SK-N-SH (cell line): ENCODE data around the gene KRT6A. TPM values are rescaled to one million over a fixed set of nuclear protein-coding genes. Genes with fewer than 3 reads are reported as not detected.
"Not testable (repeated sequence)": the region's sequence is repeated elsewhere in the genome, so short reads cannot be mapped to it uniquely, and the experiment has no call there.

Experiments used
- CTCF ChIA-PET: fragments of 300-600, 350-600 bp; formaldehyde crosslinking; extraction: SDS; loops from one replicate; lab custom pipeline; 2021; lab: Yijun Ruan, JAX
- POLR2A ChIA-PET: fragments of 350-600 bp; sonication (Branson Sonifier 250); formaldehyde crosslinking; extraction: SDS; loops from one replicate; lab custom pipeline; 2020; ENCODE audit warnings: antibody characterized with exemption, inconsistent platforms; lab: Yijun Ruan, JAX
- DNase-seq: peaks from one replicate; pipeline ENCODE4 v3.0.0; 2012
- H2AFZ ChIP-seq: fragments of 200-600 bp; sonication (generic); 2 replicates; pipeline ENCODE4 v1.8.1; 2016; ENCODE audit warnings: antibody characterized with exemption, mild to moderate bottlenecking, low read depth
- H3F3A ChIP-seq: fragments of 200-600 bp; sonication (generic); replicated peaks from 2 replicates; pipeline ENCODE3; 2016; ENCODE audit warnings: antibody characterized with exemption, mild to moderate bottlenecking; ENCODE audit not compliant: insufficient read depth
- H3K27ac ChIP-seq, 2 experiments: fragments of 200-500 bp in 1 of 2; fragments of 200-600 bp in 1 of 2; sonication (Bioruptor generic) in 1 of 2; sonication (generic), shearing (Covaris generic) in 1 of 2; 2 replicates each; pipeline versions ENCODE4 v1.5.1 to v1.6.1; 2014 to 2016; ENCODE audit warnings: low read depth in 2 of 2, inconsistent platforms in 1 of 2, low read length in 1 of 2, mild to moderate bottlenecking in 1 of 2, mixed read lengths in 1 of 2
- H3K27me3 ChIP-seq: fragments of 200-600 bp; sonication (generic), shearing (Covaris generic); 2 replicates; pipeline ENCODE4 v1.6.1; 2016; ENCODE audit warnings: mixed run types; ENCODE audit not compliant: insufficient read depth
- H3K36me3 ChIP-seq, 2 experiments: fragments of 200-500 bp in 1 of 2; fragments of 200-600 bp in 1 of 2; sonication (Bioruptor generic) in 1 of 2; sonication (generic) in 1 of 2; replicated peaks in 1 of 2; 2 replicates each; pipeline versions ENCODE3 to v1.5.1; 2014 to 2016; ENCODE audit warnings: low read length in 1 of 2, mild to moderate bottlenecking in 1 of 2; ENCODE audit not compliant: insufficient read depth in 2 of 2, control insufficient read depth in 1 of 2
- H3K4me1 ChIP-seq, 2 experiments: fragments of 200-500 bp in 1 of 2; fragments of 200-600 bp in 1 of 2; sonication (Bioruptor generic) in 1 of 2; sonication (generic), shearing (Covaris generic) in 1 of 2; 2 replicates each; pipeline versions ENCODE4 v1.5.1 to v1.6.1; 2014 to 2016; ENCODE audit warnings: low read depth in 1 of 2, low read length in 1 of 2, mixed run types in 1 of 2; ENCODE audit not compliant: insufficient read depth in 2 of 2, control insufficient read depth in 1 of 2
- H3K4me2 ChIP-seq: fragments of 200-600 bp; sonication (generic), shearing (Covaris generic); 2 replicates; pipeline ENCODE4 v1.6.1; 2017; ENCODE audit warnings: mixed run types
- H3K4me3 ChIP-seq, 2 experiments: fragments of 200-500 bp in 1 of 2; fragments of 200-600 bp in 1 of 2; sonication (Bioruptor generic) in 1 of 2; sonication (generic), shearing (Covaris generic) in 1 of 2; 2 replicates each; pipeline versions ENCODE4 v1.5.1 to v1.8.1; 2014 to 2016; ENCODE audit warnings: low read depth in 2 of 2, inconsistent platforms in 1 of 2, low read length in 1 of 2, mild to moderate bottlenecking in 1 of 2, mixed read lengths in 1 of 2, moderate library complexity in 1 of 2
- H3K79me2 ChIP-seq: fragments of 200-600 bp; sonication (generic); 2 replicates; pipeline ENCODE4 v1.8.1; 2017; ENCODE audit warnings: mild to moderate bottlenecking; ENCODE audit not compliant: insufficient read depth
- H3K9ac ChIP-seq: fragments of 200-600 bp; sonication (generic); 2 replicates; pipeline ENCODE4 v1.6.1; 2017; ENCODE audit warnings: mixed run types
- H3K9me2 ChIP-seq: fragments of 200-600 bp; sonication (generic); 2 replicates; pipeline ENCODE4 v1.6.1; 2017; ENCODE audit warnings: mixed run types
- H3K9me3 ChIP-seq: fragments of 200-600 bp; sonication (generic); 2 replicates; pipeline ENCODE4 v1.6.1; 2017; ENCODE audit warnings: mixed run types, mild to moderate bottlenecking, moderate library complexity
- H4K20me1 ChIP-seq: fragments of 200-600 bp; sonication (generic); 2 replicates; pipeline ENCODE4 v1.6.1; 2017; ENCODE audit warnings: mild to moderate bottlenecking, mixed run types; ENCODE audit not compliant: insufficient read depth
- EZH2phosphoT487 ChIP-seq: fragments of 200-600 bp; sonication (generic); IDR thresholded peaks from 2 replicates; pipeline ENCODE4 v1.6.1; 2017; ENCODE audit warnings: low read depth, mixed run types, mild to moderate bottlenecking, antibody characterized with exemption, moderate library complexity, borderline replicate concordance
- FOXJ3 ChIP-seq: sonication (generic); formaldehyde crosslinking; IDR thresholded peaks from 2 replicates; pipeline ENCODE4 v1.5.1; 2020; ENCODE audit warnings: mild to moderate bottlenecking, missing genetic modification reagents
- MXI1 ChIP-seq: IDR thresholded peaks from 2 replicates; pipeline ENCODE4 v1.6.1; 2012; ENCODE audit warnings: mild to moderate bottlenecking, low read depth, low read length, improper control_type of control experiment
- POLR2AphosphoS5 ChIP-seq: IDR thresholded peaks from 2 replicates; pipeline ENCODE4 v1.6.1; 2012; ENCODE audit warnings: low read depth, low read length
- RXRA ChIP-seq: IDR thresholded peaks from 2 replicates; pipeline ENCODE4 v1.4.0; 2012; ENCODE audit warnings: low read depth, mild to moderate bottlenecking, borderline replicate concordance
- SIN3A ChIP-seq: IDR thresholded peaks from 2 replicates; pipeline ENCODE4 v1.6.1; 2012; ENCODE audit warnings: low read depth, mild to moderate bottlenecking, low read length, moderate library complexity, borderline replicate concordance
- SMC3 ChIP-seq: IDR thresholded peaks from 2 replicates; pipeline ENCODE4 v1.6.1; 2012; ENCODE audit warnings: low read depth, low read length, improper control_type of control experiment
- TEAD4 ChIP-seq: IDR thresholded peaks from 2 replicates; pipeline ENCODE4 v1.4.0; 2012; ENCODE audit warnings: mild to moderate bottlenecking, borderline replicate concordance; ENCODE audit not compliant: insufficient read depth
- WGBS: methylation state at CpG from one replicate; pipeline ENCODE4 v1.1.6; 2017; ENCODE audit warnings: low lambda C conversion rate; 5-methylcytosine and 5-hydroxymethylcytosine counted together
- polyA plus RNA-seq, 3 experiments: library from polyadenylated mRNA; depleted of rRNA; stranded (reverse); fragments of >200 nt; gene quantifications; 2 replicates each; pipeline ENCODE4 v1.2.3, GENCODE V29; 2012
- TF ChIP-seq, protein P1 (sequence below): fragments of 150-350 bp; IDR thresholded peaks from 2 replicates; pipeline ENCODE4 v1.6.1; 2017; ENCODE audit warnings: antibody characterized with exemption, low read length, low read depth, borderline replicate concordance
- TF ChIP-seq, protein P2 (sequence below): IDR thresholded peaks from 2 replicates; pipeline ENCODE4 v1.6.1; 2012; ENCODE audit warnings: mild to moderate bottlenecking, low read depth, low read length, moderate library complexity
- TF ChIP-seq, protein P3 (sequence below): IDR thresholded peaks from 2 replicates; pipeline ENCODE4 v1.4.0; 2012; ENCODE audit warnings: low read depth, borderline replicate concordance

The KRT6A gene
- polyA plus RNA-seq, 1 of the 3 experiments (the other 2 are of a cell fraction) = not detected

DNA sequence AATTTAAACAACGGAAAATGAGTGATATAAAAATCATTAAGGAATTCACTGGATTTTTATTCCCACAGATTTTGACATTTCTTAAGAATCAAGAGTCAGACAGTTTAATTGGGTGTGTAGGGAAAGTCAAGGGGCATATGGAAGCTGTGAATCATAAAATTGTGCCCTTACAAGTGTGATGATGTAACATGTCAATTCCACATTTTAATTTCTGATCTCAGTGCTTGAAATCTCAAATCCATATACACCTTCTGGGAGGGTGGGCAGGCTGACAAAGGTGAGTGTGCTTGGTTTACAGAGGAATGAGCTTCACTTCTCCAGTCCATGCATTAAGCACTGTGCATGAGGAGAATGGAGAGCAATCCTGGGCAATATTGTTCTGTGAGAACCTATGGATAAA lies 1.0 kb upstream of the KRT6A start:
- Histone ChIP-seq H3K9ac (no peak overlapping the region), H3K9me3 (no peaks in the 10 kb centered on the region), H3K4me2 (no peak overlapping the region), H3K36me3 (no peaks in the 10 kb centered on the region), H2AFZ (no peak overlapping the region), H3F3A (no peaks in the 10 kb centered on the region), H4K20me1 (no peaks in the 10 kb centered on the region), H3K9me2 (no peaks in the 10 kb centered on the region), H3K79me2 (no peaks in the 10 kb centered on the region), H3K4me1 (no peaks in the 10 kb centered on the region; a peak in 1 of 4 replicates), H3K27ac (no peak overlapping the region), H3K4me3 (no peak overlapping the region), H3K27me3 (peaks cover 52% of the 10 kb centered on the region; the same call in 1 of the 2 replicates)
- ChIA-PET POLR2A (no interaction called here), CTCF (interaction anchor here (0.8 to 1.3 kb wide), 2 partner anchors 12 to 20 kb away, joined by 3 to 4 read pairs; no protein-coding TSS in a partner anchor)
- 29% methylated on average over 1 of the region's 1 CpG for WGBS
- TF ChIP-seq, protein P1, sequence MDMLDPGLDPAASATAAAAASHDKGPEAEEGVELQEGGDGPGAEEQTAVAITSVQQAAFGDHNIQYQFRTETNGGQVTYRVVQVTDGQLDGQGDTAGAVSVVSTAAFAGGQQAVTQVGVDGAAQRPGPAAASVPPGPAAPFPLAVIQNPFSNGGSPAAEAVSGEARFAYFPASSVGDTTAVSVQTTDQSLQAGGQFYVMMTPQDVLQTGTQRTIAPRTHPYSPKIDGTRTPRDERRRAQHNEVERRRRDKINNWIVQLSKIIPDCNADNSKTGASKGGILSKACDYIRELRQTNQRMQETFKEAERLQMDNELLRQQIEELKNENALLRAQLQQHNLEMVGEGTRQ = no peak
- TF ChIP-seq SMC3 = no peak
- no peak for DNase-seq

DNA sequence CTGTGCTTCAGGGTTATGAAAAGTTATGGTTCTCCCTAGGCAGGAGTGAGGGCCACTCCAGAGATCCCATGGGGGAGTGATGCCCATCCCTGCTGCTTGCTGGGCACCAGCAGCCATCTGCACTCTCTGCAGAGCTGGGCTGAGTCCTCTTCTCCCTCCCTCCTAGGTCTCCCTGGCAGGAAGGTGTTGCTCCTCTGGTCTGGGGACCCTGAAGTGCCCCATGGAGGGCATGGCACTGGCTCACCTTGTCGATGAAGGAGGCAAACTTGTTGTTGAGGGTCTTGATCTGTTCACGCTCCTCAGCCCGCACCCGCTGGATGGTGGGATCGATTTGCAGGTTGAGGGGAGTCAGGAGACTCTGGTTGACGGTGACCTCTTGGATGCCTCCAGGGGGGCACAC lies 652 bp downstream of the KRT6A start:
- H3F3A ChIP-seq, DNase-seq, H3K36me3 ChIP-seq, H3K27ac ChIP-seq, H3K9me3 ChIP-seq, POLR2A ChIA-PET, H2AFZ ChIP-seq, H4K20me1 ChIP-seq, CTCF ChIA-PET, H3K79me2 ChIP-seq, H3K4me1 ChIP-seq, H3K9ac ChIP-seq, H3K4me2 ChIP-seq, H3K4me3 ChIP-seq, H3K9me2 ChIP-seq: not testable (repeated sequence)
- H3K27me3 ChIP-seq = peaks cover 41% of the 10 kb centered on the region; the same call in 1 of the 2 replicates
- WGBS = no CpG with 5 or more reads among the region's 6 CpGs

DNA sequence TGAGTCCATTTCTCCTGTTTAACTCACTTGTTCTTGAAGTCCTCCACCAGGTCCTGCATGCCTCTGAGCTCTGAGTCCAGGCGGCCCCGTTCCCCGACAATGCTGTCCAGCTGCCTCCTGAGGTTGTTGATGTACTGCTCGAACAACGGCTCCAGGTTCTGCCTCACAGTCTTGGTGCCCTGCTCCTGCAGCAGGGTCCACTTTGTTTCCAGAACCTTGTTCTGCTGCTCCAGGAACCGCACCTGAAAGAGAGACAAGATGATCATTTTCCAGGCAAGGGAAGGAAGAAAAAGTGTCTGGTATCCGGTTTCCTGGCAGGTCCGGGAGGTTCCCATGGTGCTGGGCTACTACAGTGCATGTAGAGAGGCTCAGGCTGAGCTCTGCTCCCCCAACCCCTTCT lies 1.6 kb downstream of the KRT6A start:
- H3K9me2 ChIP-seq, H3F3A ChIP-seq, H3K9ac ChIP-seq, H3K4me3 ChIP-seq, H3K9me3 ChIP-seq, H3K36me3 ChIP-seq, POLR2A ChIA-PET, H3K4me2 ChIP-seq, H2AFZ ChIP-seq, H3K27ac ChIP-seq, DNase-seq, H4K20me1 ChIP-seq, H3K79me2 ChIP-seq, H3K4me1 ChIP-seq, CTCF ChIA-PET: not testable (repeated sequence)
- 19% methylated on average over 8 of the region's 8 CpGs for WGBS
- peaks cover 36% of the 10 kb centered on the region; the same call in 1 of the 2 replicates for H3K27me3 ChIP-seq

DNA sequence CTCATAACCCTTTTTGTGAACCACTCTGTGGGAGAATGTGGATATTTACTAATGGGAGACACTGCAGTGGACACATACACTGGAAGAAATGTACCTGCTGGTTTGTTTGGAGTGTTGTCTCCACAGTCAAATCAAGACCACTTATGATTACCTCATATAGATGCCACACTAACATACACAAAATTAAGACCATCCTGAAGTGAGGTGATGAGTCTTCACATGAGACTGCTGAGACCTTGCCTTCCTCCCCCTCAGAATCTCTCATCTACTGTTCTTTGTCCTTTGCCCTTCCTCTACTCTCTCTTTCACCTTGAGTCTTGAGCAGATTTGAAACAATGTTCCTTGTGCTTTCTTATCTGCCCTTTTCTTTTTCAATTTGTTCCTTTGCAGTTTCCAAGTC lies 4.3 kb downstream of the KRT6A start:
- Histone ChIP-seq H3K36me3 (no peaks in the 10 kb centered on the region), H3K9me3 (peaks cover 9% of the 10 kb centered on the region; the same call in 1 of the 2 replicates), H3K27ac (no peak overlapping the region), H3K4me2 (no peak overlapping the region), H3K9ac (no peak overlapping the region), H2AFZ (no peak overlapping the region), H3K79me2 (no peaks in the 10 kb centered on the region), H3K4me3 (no peak overlapping the region), H4K20me1 (no peaks in the 10 kb centered on the region), H3K9me2 (no peaks in the 10 kb centered on the region), H3F3A (no peaks in the 10 kb centered on the region), H3K27me3 (peaks cover 29% of the 10 kb centered on the region; the same call in 1 of the 2 replicates), H3K4me1 (no peaks in the 10 kb centered on the region)
- ChIA-PET POLR2A (no interaction called here), CTCF (no interaction called here)
- DNase-seq = no peak
- TF ChIP-seq, protein P2, sequence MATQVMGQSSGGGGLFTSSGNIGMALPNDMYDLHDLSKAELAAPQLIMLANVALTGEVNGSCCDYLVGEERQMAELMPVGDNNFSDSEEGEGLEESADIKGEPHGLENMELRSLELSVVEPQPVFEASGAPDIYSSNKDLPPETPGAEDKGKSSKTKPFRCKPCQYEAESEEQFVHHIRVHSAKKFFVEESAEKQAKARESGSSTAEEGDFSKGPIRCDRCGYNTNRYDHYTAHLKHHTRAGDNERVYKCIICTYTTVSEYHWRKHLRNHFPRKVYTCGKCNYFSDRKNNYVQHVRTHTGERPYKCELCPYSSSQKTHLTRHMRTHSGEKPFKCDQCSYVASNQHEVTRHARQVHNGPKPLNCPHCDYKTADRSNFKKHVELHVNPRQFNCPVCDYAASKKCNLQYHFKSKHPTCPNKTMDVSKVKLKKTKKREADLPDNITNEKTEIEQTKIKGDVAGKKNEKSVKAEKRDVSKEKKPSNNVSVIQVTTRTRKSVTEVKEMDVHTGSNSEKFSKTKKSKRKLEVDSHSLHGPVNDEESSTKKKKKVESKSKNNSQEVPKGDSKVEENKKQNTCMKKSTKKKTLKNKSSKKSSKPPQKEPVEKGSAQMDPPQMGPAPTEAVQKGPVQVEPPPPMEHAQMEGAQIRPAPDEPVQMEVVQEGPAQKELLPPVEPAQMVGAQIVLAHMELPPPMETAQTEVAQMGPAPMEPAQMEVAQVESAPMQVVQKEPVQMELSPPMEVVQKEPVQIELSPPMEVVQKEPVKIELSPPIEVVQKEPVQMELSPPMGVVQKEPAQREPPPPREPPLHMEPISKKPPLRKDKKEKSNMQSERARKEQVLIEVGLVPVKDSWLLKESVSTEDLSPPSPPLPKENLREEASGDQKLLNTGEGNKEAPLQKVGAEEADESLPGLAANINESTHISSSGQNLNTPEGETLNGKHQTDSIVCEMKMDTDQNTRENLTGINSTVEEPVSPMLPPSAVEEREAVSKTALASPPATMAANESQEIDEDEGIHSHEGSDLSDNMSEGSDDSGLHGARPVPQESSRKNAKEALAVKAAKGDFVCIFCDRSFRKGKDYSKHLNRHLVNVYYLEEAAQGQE = no peak
- no peak for TF ChIP-seq POLR2AphosphoS5
- TF ChIP-seq EZH2phosphoT487 = no peak
- TF ChIP-seq SMC3 = no peak
- no peak for TF ChIP-seq RXRA
- no peak for TF ChIP-seq FOXJ3 (CRISPR knock-in tag)
- TF ChIP-seq, protein P3, sequence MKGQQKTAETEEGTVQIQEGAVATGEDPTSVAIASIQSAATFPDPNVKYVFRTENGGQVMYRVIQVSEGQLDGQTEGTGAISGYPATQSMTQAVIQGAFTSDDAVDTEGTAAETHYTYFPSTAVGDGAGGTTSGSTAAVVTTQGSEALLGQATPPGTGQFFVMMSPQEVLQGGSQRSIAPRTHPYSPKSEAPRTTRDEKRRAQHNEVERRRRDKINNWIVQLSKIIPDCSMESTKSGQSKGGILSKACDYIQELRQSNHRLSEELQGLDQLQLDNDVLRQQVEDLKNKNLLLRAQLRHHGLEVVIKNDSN = no peak
- TF ChIP-seq TEAD4 = no peak
- TF ChIP-seq SIN3A = no peak
- no peak for TF ChIP-seq MXI1
